Measurements from ENCODE around the gene DNAH12. TPM values are rescaled to one million over a fixed set of nuclear protein-coding genes. Genes with fewer than 3 reads are reported as not detected.

The DNAH12 gene
- total RNA-seq, 4 donors from 2014 or later: 0.02 to 0.04 TPM; not detected in 2

DNA sequence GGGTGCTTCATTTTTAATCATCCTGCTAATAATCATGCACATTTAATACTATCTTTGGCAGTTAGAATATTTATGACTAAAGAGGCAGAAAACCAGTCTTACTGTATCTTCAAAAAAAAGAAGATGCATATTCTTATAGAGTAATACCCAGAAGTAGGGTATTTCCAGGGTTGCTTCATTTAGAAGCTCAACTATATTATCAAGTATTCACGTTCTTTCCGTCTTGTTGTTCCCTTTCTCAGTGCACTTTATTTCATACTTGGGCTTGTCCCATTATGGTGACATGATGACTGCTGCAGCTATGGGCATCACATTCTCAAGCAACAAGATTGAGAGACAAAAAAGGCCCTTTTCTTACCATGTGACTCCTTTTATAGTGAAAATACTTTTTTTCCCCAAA is 154.9 kb downstream of the DNAH12 start:
- DNase-seq: no peak
- Histone ChIP-seq H3K27me3 (no peaks in the 10 kb centered on the region), H3K4me3 (no peak overlapping the region), H3K36me3 (no peaks in the 10 kb centered on the region), H3K4me1 (no peaks in the 10 kb centered on the region), H3K9me3 (no peaks in the 10 kb centered on the region), H3K27ac (no peak overlapping the region)
- intact Hi-C loops (cut with DNase I; ENCODE audit: low total_unique reads) (no loop called here), in situ Hi-C loops (cut with MboI; ENCODE audit: low sequenced_read_pairs in 4 of 4) (no loop called here)
- TF ChIP-seq CTCF (IDR thresholded peaks at IDR 0.05 in 4 of 5, conservative IDR thresholded peaks at IDR 0.05 in 1 of 5) (no peak), POLR2A (IDR thresholded peaks at IDR 0.05) (no peak)
- ATAC-seq: no peak

GRCh38 chr3:57386307-57386706 is 157.8 kb downstream of the DNAH12 start:
- Histone ChIP-seq H3K36me3 (no peaks in the 10 kb centered on the region), H3K4me1 (no peaks in the 10 kb centered on the region), H3K4me3 (no peak overlapping the region), H3K9me3 (no peaks in the 10 kb centered on the region), H3K27ac (no peak overlapping the region), H3K27me3 (no peaks in the 10 kb centered on the region)
- DNase-seq (no peak), ATAC-seq (no peak)
- no peak for TF ChIP-seq CTCF (IDR thresholded peaks at IDR 0.05 in 4 of 5, conservative IDR thresholded peaks at IDR 0.05 in 1 of 5)
- no peak for TF ChIP-seq POLR2A (IDR thresholded peaks at IDR 0.05)
- in situ Hi-C loops (cut with MboI; ENCODE audit: low sequenced_read_pairs in 4 of 4) (no loop called here), intact Hi-C loops (cut with DNase I; ENCODE audit: low total_unique reads) (no loop called here)

GRCh38 chr3:57385498-57385897 is 158.6 kb downstream of the DNAH12 start:
- Histone ChIP-seq H3K27me3 (no peaks in the 10 kb centered on the region), H3K36me3 (no peaks in the 10 kb centered on the region), H3K4me1 (no peaks in the 10 kb centered on the region), H3K9me3 (no peaks in the 10 kb centered on the region), H3K4me3 (no peak overlapping the region), H3K27ac (no peak overlapping the region)
- no peak for ATAC-seq
- TF ChIP-seq POLR2A (IDR thresholded peaks at IDR 0.05): no peak
- no peak for TF ChIP-seq CTCF (IDR thresholded peaks at IDR 0.05 in 4 of 5, conservative IDR thresholded peaks at IDR 0.05 in 1 of 5)
- intact Hi-C loops (cut with DNase I; ENCODE audit: low total_unique reads): no loop called here
- in situ Hi-C loops (cut with MboI; ENCODE audit: low sequenced_read_pairs in 4 of 4): no loop called here
- no peak for DNase-seq

- Histone ChIP-seq H3K9me3 (no peaks in the 10 kb centered on the region), H3K4me3 (no peak overlapping the region), H3K36me3 (no peaks in the 10 kb centered on the region), H3K27me3 (no peaks in the 10 kb centered on the region), H3K27ac (no peak overlapping the region), H3K4me1 (no peaks in the 10 kb centered on the region)
- ATAC-seq: no peak
- TF ChIP-seq CTCF (IDR thresholded peaks at IDR 0.05 in 4 of 5, conservative IDR thresholded peaks at IDR 0.05 in 1 of 5): no peak
- TF ChIP-seq POLR2A (IDR thresholded peaks at IDR 0.05): no peak
- in situ Hi-C loops (cut with MboI; ENCODE audit: low sequenced_read_pairs in 4 of 4): no loop called here
- intact Hi-C loops (cut with DNase I; ENCODE audit: low total_unique reads): no loop called here
- DNase-seq: no peak
Measured at GRCh38 chr3:57383838-57384237, 160.3 kb downstream of the DNAH12 start.

GRCh38 chr3:57383406-57383805 is 160.7 kb downstream of the DNAH12 start:
- in situ Hi-C loops (cut with MboI; ENCODE audit: low sequenced_read_pairs in 4 of 4) (no loop called here), intact Hi-C loops (cut with DNase I; ENCODE audit: low total_unique reads) (no loop called here)
- no peaks in the 10 kb centered on the region for H3K27me3 ChIP-seq
- H3K4me3 ChIP-seq: no peak overlapping the region
- DNase-seq (no peak), ATAC-seq (no peak)
- H3K36me3 ChIP-seq: no peaks in the 10 kb centered on the region
- TF ChIP-seq POLR2A (IDR thresholded peaks at IDR 0.05) (no peak), CTCF (IDR thresholded peaks at IDR 0.05 in 4 of 5, conservative IDR thresholded peaks at IDR 0.05 in 1 of 5) (no peak)
- H3K27ac ChIP-seq: no peak overlapping the region
- no peaks in the 10 kb centered on the region for H3K9me3 ChIP-seq
- no peaks in the 10 kb centered on the region for H3K4me1 ChIP-seq
